ENCODE data around the gene NAT16.

DNA sequence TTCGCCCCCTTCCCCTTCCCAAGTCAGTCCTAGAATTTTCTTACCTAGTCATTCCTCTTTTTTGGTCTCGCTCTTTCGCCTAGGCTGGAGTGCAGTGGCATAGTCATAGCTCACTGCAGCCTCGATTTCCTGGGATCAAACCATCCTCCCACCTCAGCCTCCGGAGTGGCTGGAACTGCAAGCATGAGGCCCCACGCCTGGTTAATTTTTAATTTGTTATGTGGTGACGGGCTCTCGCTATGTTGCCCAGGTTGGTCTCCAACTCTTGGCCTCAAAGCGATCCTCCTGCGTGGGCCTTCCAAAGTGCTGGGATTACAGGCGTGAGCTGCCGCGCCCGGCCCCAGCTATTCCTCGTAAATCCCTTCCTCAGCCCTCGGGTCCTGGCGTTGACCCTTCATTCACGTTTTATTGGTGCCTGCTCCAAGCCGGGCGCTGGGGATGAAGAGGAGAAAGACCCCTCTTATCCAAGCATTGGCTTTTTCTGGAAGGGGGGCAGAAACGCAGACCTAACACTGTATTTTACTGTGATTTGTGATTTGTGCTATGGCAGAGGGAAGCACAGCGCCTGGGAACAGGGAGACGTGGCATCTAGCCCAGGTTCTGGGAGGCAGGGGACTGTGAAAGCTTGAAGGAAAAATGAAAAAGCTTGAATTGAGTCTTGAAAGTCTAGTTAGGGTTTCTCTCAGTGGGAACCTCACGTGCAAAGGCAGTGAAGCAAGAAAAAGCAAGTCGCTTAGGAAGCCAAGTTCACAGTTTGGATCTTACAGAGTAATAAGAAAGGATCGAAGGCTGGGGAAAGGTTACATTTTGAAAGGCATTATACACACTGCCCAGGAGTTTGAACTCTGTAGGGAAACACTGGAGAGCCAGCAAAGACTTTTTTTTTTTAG, 38.4 kb upstream of the NAT16 start:
- TF ChIP-seq CTCF (conservative IDR thresholded peaks at IDR 0.05 in 1 of 2, IDR thresholded peaks at IDR 0.05 in 1 of 2; ENCODE audit: extremely low read depth in 1 of 2, insufficient read depth in 1 of 2, low read depth in 1 of 2, low read length in 2 of 2) (no peak), EZH2 (IDR thresholded peaks at IDR 0.05; ENCODE audit: borderline replicate concordance, low read length) (no peak)

All from mammary epithelial cell (primary cell).